Tongue (tissue), 2 donors: ENCODE results near the gene FIGNL1. TPM values are rescaled to one million over a fixed set of nuclear protein-coding genes. Genes with fewer than 3 reads are reported as not detected.

Experiments used
- DNase-seq: peaks from one replicate; pipeline ENCODE4 v3.0.0-alpha.2; 2015
- total RNA-seq: library from RNA; depleted of rRNA; stranded (reverse); fragments of >200 nt; gene quantifications from one replicate; pipeline ENCODE4 v1.2.3, GENCODE V29; 2014

FIGNL1 gene
- total RNA-seq, 1 donor from 2014 or later = 19.5 TPM

DNA sequence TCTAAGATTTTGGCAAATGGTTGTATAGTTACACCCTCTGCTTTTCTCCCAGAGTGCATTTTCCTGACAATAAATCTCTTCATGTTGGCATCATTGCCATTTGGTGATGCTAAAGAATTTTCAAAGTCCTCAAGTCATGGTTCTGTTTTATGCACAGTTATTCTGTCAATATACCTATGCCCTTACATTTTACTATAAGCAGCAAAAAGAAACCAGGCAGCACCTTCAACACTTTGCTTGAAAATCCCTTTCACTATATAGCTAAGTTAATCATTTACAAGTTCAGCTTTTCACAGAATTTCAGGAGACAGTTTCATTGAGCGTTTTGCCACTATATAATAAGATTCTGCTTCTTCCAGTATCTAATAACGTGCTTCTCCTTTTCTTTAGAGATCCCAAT lies 22.6 kb downstream of the FIGNL1 start:
- no peak for DNase-seq

DNA sequence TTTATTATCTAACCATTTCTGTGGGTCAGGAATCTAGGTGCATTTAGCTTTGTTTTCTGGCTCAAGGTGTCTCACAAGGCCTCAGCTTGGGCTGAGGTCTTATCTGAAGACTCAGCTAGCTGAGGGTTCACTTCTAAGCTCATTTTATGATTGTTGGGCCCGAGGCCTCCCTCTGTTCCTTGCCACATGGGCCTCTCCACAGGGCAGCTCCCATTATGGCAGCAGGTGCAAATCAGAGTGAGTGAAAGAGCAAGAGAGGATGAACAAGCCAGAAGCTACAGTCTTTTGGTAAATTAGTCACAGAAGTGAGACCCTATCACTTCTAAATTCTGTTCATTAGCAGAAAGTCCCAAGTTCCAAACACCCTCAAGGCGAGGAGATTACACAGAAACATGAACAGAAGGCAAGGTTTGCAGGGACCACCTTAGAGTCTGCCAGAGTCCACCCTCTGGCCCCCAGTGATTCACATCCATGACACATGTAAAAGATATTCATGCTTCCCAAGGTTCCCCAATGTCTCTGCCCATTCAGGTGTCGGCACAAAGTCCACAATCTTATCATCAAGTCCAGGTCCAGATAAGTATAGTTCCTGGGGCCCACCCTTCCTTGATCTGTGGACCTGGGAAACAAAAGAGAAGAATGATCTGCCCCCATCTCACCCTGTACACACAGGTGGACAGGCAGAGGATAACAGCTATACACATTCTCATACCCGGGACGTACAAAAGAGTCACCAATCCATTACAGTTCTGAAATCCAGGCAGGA lies 23.7 kb downstream of the FIGNL1 start:
- no peak for DNase-seq

- no peak for DNase-seq
Measured at GRCh38 chr7:50425318-50425717, 24.8 kb downstream of the FIGNL1 start.

DNA sequence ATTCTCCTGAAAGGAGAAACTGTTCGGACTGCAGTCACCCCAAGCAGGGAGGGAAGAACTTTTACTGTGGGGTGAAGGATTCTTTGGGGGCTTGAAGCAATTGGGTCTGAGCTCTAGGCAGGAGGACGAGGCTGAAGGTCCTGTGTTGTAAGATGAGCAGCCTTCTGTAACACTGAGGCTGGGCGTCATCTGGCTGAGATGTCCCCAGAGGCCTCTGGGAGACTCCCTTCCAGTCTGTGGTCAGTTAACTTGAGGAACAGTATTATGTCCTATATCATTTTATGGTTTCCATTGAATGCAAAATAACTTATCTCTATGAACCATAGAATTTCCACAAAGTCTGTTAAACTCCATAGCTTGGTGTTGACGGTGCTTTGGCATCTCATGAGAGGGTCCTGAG lies 26.3 kb downstream of the FIGNL1 start:
- no peak for DNase-seq

DNA sequence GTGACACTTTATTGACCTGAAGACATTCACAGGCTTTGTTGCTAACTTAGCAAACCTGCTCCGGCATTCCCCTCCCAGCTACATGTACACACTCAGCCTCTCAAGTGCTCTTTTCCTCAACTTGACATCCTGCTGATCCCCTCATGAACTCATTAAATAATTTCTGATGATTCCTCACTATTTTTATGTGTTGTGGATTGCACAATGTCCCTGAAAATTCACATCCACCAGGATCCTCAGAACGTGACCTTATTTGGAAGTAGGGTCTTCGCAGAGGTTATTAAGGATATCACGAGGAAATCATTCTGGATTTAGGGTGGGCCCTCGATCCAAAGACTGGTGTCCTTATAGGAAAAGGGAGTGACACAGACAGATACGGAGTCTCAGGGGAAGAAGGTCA lies 27.3 kb downstream of the FIGNL1 start:
- no peak for DNase-seq

GRCh38 chr7:50421043-50421442 lies 29.1 kb downstream of the FIGNL1 start:
- DNase-seq = no peak

- DNase-seq = no peak
Measured at GRCh38 chr7:50418526-50419290, 31.4 kb downstream of the FIGNL1 start.

DNA sequence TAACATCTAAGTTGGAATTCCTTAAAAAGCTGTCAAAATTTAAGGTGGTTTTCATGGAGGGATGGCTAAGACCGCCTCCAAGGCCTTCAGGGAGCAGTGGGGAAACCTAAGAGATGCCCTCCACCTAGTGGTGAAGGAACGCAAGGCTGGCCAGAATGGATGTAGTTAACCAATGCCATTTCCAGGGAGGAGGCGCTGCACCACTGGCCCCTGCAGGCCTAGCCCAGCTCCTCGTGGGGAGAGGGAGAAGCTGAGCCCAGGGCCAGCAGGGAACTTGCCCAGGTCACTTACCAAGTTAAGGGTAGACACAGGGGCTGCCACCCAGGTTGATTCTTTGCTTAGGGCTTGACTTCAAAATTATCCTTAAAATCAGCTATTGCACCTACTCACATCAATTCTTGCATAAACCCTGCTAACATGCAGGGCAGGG lies 32.0 kb downstream of the FIGNL1 start:
- peak; percentile 75 for DNase-seq

DNA sequence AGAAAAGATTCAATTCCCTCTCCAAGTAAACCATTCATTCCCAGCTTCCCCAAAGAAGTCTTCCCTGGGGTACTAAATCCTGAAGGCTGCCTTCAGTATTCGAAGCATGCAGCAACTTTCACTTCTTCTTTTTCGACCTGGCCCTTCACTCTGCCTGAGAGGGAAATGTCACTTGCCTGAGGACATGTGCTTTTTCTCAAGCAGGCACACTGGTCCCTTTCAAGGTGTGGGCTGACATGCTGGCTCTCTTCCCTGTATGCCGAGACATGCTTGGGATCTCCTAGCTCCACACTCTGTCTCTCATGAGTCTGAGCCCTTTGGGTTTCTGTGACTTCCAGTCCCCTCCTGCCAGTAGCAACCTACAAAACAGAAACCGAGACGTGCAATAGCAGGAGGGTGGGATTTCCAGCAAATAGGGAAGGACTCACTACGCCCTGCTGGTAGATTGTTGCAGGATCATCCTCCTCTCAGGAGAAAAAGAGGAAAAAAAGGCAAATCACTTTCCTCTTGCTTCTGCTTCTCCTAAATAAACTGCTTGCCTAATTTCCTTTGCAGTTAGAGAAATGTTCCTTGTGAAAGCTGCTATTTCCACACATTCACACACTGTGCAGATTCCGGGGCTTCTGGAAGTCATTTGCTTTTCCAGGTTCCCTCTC lies 33.5 kb downstream of the FIGNL1 start:
- peak; percentile 5 for DNase-seq

DNA sequence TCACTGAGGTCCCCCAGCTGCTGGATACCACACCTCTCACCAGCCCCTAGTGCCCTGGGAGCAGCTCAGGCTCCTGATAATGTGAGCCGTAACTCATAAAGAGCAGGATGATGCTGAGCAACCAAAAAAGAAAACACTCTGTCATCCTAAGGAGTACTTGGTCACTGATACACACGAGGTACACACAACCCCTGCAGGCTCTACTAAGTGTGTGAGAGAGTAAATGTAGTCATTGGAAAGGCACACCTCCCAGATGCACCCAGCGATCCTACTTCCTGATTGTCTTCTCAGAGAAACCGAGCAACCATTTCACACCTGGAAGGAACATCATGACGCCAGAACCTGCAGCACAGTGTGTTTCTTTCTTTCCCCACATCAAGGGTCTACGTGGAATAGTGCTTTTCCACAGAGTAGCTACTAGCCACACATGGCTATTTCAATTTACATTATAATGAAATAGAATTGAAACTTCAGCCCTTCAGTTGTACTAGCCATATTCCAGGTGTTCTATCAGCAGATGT lies 34.2 kb downstream of the FIGNL1 start:
- DNase-seq = no peak

DNA sequence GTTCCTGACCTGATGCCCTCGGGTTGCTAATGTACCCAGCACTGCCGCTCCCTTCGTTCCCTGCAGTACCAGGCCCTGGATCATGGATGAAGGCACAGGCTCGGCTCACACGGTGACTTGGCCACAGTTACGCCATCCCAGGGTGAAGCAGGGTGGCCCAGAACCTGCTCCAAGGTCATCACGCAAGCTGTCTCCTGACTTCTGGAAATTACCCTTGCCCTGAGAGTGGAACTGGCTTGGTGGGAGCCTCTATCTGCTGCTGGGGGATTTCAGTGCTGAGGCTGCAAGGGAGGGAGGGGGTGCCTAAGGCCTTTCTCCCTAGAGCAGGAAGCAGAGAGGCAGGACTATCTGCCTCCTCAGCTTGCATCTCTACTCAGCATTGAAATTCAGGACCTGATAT lies 36.6 kb downstream of the FIGNL1 start:
- DNase-seq = no peak

- DNase-seq = no peak
Measured at GRCh38 chr7:50412973-50413372, 37.2 kb downstream of the FIGNL1 start.

- DNase-seq = no peak
Measured at GRCh38 chr7:50411332-50411731, 38.8 kb downstream of the FIGNL1 start.

GRCh38 chr7:50409856-50410745 lies 40.0 kb downstream of the FIGNL1 start:
- DNase-seq = peak; percentile 2

GRCh38 chr7:50406935-50407334 lies 43.2 kb downstream of the FIGNL1 start:
- DNase-seq = no peak

DNA sequence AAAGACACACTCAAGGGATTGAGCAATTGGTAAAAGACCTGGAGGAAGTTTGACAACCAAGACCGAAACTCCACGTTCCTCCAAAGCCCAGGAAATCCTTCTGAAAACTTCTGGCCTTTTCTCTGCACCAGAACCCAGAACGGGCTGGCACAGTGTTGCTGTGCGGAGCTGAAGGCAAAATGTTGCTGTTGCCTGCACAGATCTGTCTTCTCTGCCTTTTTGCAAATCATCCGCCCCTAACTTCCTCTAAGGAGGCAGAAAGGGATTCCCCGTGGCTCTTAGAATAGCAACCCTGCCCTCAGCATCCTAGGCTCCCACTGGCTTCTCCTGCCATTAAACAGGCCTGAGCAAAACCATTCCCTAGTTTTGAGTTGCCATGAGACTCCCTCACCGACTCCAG lies 44.9 kb downstream of the FIGNL1 start:
- no peak for DNase-seq

DNA sequence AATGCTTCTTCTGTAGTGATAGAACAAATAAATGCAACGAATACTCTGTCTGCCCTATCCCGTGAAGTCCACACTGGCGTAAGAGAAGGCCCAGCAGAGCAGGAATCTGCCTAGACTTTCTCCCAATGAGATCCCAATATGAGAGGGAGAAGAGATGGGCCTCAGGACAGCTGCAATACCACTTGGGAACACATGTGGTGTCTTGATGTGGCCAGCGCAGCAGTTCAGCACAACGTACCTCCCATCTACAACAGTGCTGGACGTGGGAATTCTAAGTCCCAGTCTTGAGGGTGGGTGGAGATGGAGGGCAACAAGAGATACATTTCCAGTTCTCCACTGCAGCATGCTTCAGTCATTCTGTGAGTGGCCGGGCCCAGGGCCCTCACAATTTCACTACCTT lies 45.8 kb downstream of the FIGNL1 start:
- DNase-seq = no peak

DNA sequence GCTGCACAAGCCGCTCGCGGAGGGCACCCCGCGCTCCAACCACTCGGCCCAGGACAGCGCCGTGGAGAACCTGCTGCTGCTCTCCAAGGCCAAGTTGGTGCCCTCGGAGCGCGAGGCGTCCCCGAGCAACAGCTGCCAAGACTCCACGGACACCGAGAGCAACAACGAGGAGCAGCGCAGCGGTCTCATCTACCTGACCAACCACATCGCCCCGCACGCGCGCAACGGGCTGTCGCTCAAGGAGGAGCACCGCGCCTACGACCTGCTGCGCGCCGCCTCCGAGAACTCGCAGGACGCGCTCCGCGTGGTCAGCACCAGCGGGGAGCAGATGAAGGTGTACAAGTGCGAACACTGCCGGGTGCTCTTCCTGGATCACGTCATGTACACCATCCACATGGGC lies 50.0 kb downstream of the FIGNL1 start:
- DNase-seq = no peak

DNA sequence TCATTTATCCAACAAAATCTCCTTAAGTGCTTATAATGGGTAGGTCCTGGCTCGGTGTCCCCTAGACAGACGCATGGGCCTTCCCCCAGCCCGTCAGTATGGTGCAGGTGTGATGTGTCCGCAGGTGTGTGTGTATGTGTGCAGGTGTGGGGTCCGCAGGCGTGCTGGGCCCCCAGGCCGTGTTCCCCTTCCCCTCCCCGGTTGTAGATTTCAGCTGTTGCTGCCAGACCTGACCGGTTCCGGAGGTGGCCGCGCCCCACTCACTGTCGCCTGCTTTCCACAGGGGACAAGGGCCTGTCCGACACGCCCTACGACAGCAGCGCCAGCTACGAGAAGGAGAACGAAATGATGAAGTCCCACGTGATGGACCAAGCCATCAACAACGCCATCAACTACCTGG lies 50.5 kb downstream of the FIGNL1 start:
- DNase-seq = no peak

GRCh38 chr7:50399206-50399605 lies 50.9 kb downstream of the FIGNL1 start:
- DNase-seq = no peak

GRCh38 chr7:50397971-50398324 lies 52.2 kb downstream of the FIGNL1 start:
- no peak for DNase-seq

GRCh38 chr7:50397320-50397970 lies 52.7 kb downstream of the FIGNL1 start:
- DNase-seq = no peak
